ENCODE data around the gene GRIP2. TPM values are rescaled to one million over a fixed set of nuclear protein-coding genes. Genes with fewer than 3 reads are reported as not detected.

The GRIP2 gene
- total RNA-seq, 6 experiments from 2014 or later: 0.04 to 0.44 (median 0.33) TPM; not detected in 1

GRCh38 chr3:14523792-14524191 lies 16.4 kb downstream of the GRIP2 start:
- intact Hi-C loops (cut with DNase I): no loop called here
- peak in 1 of 3 donors; percentile 5 for DNase-seq

GRCh38 chr3:14522768-14523167 lies 17.4 kb downstream of the GRIP2 start:
- no peak overlapping the region for H3K4me3 ChIP-seq
- peak in 2 of 3 donors; percentile 31 to 46 for DNase-seq

More at GRCh38 chr3:14523792-14524191, 16.4 kb downstream of the GRIP2 start:
- Histone ChIP-seq H3K4me3 (no peak overlapping the region), H3K9me3 (no peaks in the 10 kb centered on the region), H3K4me1 (no peaks in the 10 kb centered on the region), H3K36me3 (no peaks in the 10 kb centered on the region), H3K27me3 (no peaks in the 10 kb centered on the region), H3K27ac (no peak overlapping the region)
- 24% methylated on average over 3 of the region's 7 CpGs for WGBS (ENCODE audit: insufficient coverage, low coverage, low lambda C conversion rate, missing lambda C conversion rate)
- TF ChIP-seq CTCF (IDR thresholded peaks at IDR 0.05) (no peak), POLR2A (IDR thresholded peaks at IDR 0.05) (no peak)
- no peak for ATAC-seq

DNA sequence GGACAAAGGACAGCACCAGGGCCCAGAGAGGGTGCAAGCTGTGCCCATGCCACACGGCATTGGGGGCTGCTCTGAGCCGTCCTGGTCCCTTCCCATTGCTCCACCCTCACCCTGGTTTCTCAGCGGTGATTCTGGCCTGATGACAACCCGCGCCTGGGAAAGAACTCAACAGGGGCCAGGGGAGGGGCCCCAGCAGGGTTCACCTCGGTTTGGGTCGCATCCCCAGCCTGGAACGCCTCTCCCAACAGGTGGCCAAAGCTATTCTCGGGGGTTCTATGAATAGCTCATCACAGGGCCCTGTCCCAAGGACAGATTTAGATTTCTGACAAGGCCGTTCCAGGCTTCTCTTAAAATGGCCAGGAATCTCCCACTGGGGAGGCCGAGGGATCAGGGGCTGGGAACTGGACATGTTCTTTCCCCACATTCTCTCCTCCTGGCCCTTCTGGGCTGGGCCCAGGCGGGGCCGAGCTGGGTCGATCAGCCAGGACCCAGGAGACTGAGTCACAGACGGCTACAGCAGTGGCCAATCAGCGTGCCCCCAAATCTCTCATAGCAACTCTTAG lies 17.9 kb downstream of the GRIP2 start:
- 60% methylated on average over 1 of the region's 16 CpGs for WGBS (ENCODE audit: insufficient coverage, low coverage, low lambda C conversion rate, missing lambda C conversion rate)
- H3K9me3 ChIP-seq: no peaks in the 10 kb centered on the region
- TF ChIP-seq CTCF (IDR thresholded peaks at IDR 0.05): no peak
- TF ChIP-seq POLR2A (IDR thresholded peaks at IDR 0.05): no peak
- intact Hi-C loops (cut with DNase I): no loop called here
- ATAC-seq: no peak
- no peaks in the 10 kb centered on the region for H3K27me3 ChIP-seq
- peak in 2 of 3 donors; percentile 29 to 37 for DNase-seq
- H3K36me3 ChIP-seq: no peaks in the 10 kb centered on the region
- H3K27ac ChIP-seq: no peak overlapping the region
- no peak overlapping the region for H3K4me3 ChIP-seq
- H3K4me1 ChIP-seq: no peaks in the 10 kb centered on the region

More at GRCh38 chr3:14522768-14523167, 17.4 kb downstream of the GRIP2 start:
- TF ChIP-seq CTCF (IDR thresholded peaks at IDR 0.05) (no peak), POLR2A (IDR thresholded peaks at IDR 0.05) (no peak)
- Histone ChIP-seq H3K27ac (no peak overlapping the region), H3K9me3 (no peaks in the 10 kb centered on the region), H3K36me3 (no peaks in the 10 kb centered on the region), H3K27me3 (no peaks in the 10 kb centered on the region), H3K4me1 (no peaks in the 10 kb centered on the region)
- 80% methylated on average over 1 of the region's 12 CpGs for WGBS (ENCODE audit: insufficient coverage, low coverage, low lambda C conversion rate, missing lambda C conversion rate)
- no peak for ATAC-seq
- intact Hi-C loops (cut with DNase I): no loop called here

DNA sequence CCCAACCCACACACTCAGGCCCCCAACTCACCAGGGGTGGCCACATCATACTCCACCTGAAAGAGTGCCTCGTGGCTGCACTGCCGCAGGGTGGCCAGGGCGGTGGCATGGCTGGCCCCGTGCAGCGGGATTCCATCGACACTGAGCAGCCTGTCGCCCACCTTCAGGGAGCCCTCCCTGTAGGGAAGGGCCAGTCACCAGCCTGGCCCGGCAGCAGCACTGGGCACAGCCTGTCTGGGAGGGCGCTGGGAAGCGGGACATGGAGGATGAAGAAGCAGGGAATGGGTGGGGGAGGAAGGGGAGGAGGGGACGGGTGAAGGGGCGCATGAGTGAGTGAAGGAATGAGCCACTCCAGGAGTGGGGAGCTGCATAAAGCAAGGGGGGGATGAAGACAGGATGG lies 18.5 kb downstream of the GRIP2 start:
- DNase-seq (peak in 2 of 3 donors; percentile 35 to 37), ATAC-seq (no peak)
- no peaks in the 10 kb centered on the region for H3K36me3 ChIP-seq
- H3K27me3 ChIP-seq: no peaks in the 10 kb centered on the region
- WGBS (ENCODE audit: insufficient coverage, low coverage, low lambda C conversion rate, missing lambda C conversion rate): 58% methylated on average over 4 of the region's 12 CpGs
- no peaks in the 10 kb centered on the region for H3K4me1 ChIP-seq
- intact Hi-C loops (cut with DNase I): no loop called here
- no peak overlapping the region for H3K4me3 ChIP-seq
- H3K27ac ChIP-seq: no peak overlapping the region
- TF ChIP-seq CTCF (IDR thresholded peaks at IDR 0.05) (no peak), POLR2A (IDR thresholded peaks at IDR 0.05) (no peak)
- no peaks in the 10 kb centered on the region for H3K9me3 ChIP-seq
